Measurements from ENCODE around the gene CDK16. TPM values are rescaled to one million over a fixed set of nuclear protein-coding genes. Genes with fewer than 3 reads are reported as not detected.

The CDK16 gene
- total and polyA plus RNA-seq, 8 donors = 31.2 to 156 (median 47.4) TPM

DNA sequence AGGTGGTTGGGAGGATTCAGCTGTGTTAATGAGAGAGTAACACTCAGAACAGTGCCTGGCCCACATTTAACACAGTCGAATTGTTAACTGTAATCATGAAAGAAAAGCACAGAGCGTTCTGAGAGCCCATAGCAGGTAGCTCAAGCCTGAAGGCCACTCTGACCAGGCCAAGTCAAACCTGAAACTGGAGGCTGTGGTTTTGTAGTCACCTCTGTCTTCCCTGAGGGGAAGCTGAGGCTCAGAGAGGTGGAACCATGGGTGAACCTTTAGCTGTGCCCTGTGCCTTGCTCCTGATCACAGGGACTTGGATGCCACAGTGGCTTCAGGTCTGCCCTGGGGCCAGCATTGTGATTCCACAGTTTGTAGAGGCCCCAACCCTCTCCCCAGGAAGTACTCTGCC is 41.4 kb upstream of the CDK16 start:
- no peak overlapping the region for H3K27ac ChIP-seq
- H3K36me3 ChIP-seq = peaks cover 52 to 100% (median 99%) of the 10 kb centered on the region in 4 donors
- no peaks in the 10 kb centered on the region for H3K4me1 ChIP-seq
- no peak for DNase-seq
- H3K9me3 ChIP-seq = no peaks in the 10 kb centered on the region
- H3K4me3 ChIP-seq = no peak overlapping the region
- intact Hi-C loops (cut with DNase I; ENCODE audit: low total_unique reads) = no loop called here
- H3K27me3 ChIP-seq = peaks cover 0 to 18% (median 0%) of the 10 kb centered on the region in 3 donors
- WGBS, 5 donors = 38 to 89% (median 79%) methylated on average over 2 of the region's 2 CpGs
- no peak for TF ChIP-seq EP300 (IDR thresholded peaks at IDR 0.05)

DNA sequence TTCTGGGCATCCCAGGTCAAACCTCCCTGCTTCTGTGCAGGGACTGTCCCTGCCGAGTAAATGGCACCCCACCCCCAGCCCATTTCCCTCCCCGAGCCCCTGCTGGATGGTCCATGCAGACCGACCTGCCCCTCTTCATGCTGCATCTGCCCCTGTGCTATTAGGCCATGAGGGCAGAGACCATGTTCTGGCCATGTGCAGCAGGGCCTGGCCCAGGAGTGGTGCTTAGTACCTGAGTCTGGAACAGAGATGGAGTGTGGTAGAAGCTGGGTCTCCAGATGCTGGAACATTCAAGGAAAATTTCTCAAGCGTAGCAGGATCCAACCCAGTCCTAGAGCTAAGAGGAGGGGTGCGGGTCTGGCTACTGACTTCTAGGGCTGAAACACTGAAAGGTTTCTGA is 40.1 kb upstream of the CDK16 start:
- intact Hi-C loops (cut with DNase I; ENCODE audit: low total_unique reads) = no loop called here
- no peak overlapping the region for H3K4me3 ChIP-seq
- no peak for TF ChIP-seq POLR2A (IDR thresholded peaks at IDR 0.05)
- TF ChIP-seq EP300 (IDR thresholded peaks at IDR 0.05) = no peak
- TF ChIP-seq, protein P1, sequence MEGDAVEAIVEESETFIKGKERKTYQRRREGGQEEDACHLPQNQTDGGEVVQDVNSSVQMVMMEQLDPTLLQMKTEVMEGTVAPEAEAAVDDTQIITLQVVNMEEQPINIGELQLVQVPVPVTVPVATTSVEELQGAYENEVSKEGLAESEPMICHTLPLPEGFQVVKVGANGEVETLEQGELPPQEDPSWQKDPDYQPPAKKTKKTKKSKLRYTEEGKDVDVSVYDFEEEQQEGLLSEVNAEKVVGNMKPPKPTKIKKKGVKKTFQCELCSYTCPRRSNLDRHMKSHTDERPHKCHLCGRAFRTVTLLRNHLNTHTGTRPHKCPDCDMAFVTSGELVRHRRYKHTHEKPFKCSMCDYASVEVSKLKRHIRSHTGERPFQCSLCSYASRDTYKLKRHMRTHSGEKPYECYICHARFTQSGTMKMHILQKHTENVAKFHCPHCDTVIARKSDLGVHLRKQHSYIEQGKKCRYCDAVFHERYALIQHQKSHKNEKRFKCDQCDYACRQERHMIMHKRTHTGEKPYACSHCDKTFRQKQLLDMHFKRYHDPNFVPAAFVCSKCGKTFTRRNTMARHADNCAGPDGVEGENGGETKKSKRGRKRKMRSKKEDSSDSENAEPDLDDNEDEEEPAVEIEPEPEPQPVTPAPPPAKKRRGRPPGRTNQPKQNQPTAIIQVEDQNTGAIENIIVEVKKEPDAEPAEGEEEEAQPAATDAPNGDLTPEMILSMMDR (IDR thresholded peaks at IDR 0.05) = no peak
- no peak for TF ChIP-seq POLR2AphosphoS5 (IDR thresholded peaks at IDR 0.05)
- no peaks in the 10 kb centered on the region for H3K4me1 ChIP-seq
- peaks cover 52 to 100% (median 99%) of the 10 kb centered on the region in 4 donors for H3K36me3 ChIP-seq
- H3K27me3 ChIP-seq = peaks cover 0 to 21% (median 0%) of the 10 kb centered on the region in 3 donors
- DNase-seq = no peak
- H3K9me3 ChIP-seq = no peaks in the 10 kb centered on the region
- WGBS, 5 donors = 80 to 91% (median 84%) methylated on average over 5 of the region's 5 CpGs
- no peak overlapping the region for H3K27ac ChIP-seq

DNA sequence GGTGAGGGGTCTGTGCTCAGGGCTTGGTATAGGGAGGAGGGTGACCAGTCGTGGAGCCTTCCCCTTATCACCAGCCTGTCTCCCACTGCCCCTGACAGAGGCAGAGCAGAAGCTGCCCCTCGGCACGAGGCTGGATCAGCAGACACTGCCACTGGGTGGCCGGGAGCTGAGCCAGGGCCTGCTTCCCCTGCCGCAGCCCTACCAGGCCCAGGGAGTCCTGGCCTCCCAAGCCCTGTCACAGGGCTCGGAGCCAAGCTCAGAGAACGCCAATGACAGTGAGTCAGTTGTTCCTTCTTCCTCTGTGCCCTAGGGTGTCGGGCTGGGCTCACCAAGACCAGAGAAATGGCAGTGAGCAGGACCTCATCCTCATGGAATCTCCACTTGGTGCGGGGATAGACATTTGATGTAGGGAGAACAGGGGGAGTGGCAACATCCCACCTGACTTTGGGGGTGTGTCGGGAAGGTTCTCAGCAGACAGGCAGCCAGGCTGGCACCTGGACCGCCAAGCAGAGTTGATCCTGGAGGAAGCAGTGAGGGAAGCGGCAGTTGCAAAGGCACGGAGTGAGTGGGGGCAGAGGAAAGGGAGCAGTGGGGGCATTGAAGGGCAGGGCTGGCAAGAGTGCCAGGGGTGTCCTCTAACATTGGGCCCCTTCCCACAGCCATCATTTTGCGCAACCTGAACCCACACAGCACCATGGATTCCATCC is 39.1 kb upstream of the CDK16 start:
- H3K4me1 ChIP-seq = no peaks in the 10 kb centered on the region
- peak overlapping the region in 1 of 5 donors; percentile 17 for H3K27ac ChIP-seq
- TF ChIP-seq POLR2AphosphoS5 (IDR thresholded peaks at IDR 0.05) (no peak), POLR2A (IDR thresholded peaks at IDR 0.05) (no peak), EP300 (IDR thresholded peaks at IDR 0.05) (no peak)
- TF ChIP-seq, protein P1 (IDR thresholded peaks at IDR 0.05) = no peak
- H3K9me3 ChIP-seq = no peaks in the 10 kb centered on the region
- H3K36me3 ChIP-seq = peaks cover 49 to 100% (median 99%) of the 10 kb centered on the region in 4 donors
- intact Hi-C loops (cut with DNase I; ENCODE audit: low total_unique reads) = no loop called here
- peaks cover 0 to 21% (median 0%) of the 10 kb centered on the region in 3 donors for H3K27me3 ChIP-seq
- no peak for DNase-seq
- whole genome bisulfite sequencing, 5 donors = 73 to 95% (median 79%) methylated on average over 5 to 14 of the region's 14 CpGs
- no peak overlapping the region for H3K4me3 ChIP-seq

DNA sequence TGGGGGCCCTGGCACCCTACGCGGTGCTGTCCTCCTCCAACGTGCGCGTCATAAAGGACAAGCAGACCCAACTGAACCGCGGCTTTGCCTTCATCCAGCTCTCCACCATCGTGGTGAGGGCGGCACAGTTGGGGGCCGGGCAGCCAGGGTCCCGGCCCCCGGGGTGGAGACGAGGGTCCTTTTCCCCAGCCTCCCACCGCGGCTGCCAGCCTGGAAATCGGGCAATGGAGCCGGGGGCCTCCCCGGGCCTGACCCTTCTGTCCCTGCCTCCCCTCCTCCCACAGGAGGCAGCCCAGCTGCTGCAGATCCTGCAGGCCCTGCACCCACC is 38.6 kb upstream of the CDK16 start:
- no peaks in the 10 kb centered on the region for H3K4me1 ChIP-seq
- TF ChIP-seq, protein P1 (IDR thresholded peaks at IDR 0.05) = no peak
- TF ChIP-seq POLR2AphosphoS5 (IDR thresholded peaks at IDR 0.05) = no peak
- no peak for TF ChIP-seq EP300 (IDR thresholded peaks at IDR 0.05)
- TF ChIP-seq POLR2A (IDR thresholded peaks at IDR 0.05) = no peak
- intact Hi-C loops (cut with DNase I; ENCODE audit: low total_unique reads) = no loop called here
- H3K27me3 ChIP-seq = peaks cover 0 to 21% (median 0%) of the 10 kb centered on the region in 3 donors
- no peak overlapping the region for H3K4me3 ChIP-seq
- WGBS, 5 donors = 90 to 96% (median 92%) methylated on average over 11 to 18 of the region's 18 CpGs
- no peak overlapping the region for H3K27ac ChIP-seq
- DNase-seq = no peak
- no peaks in the 10 kb centered on the region for H3K9me3 ChIP-seq
- peaks cover 47 to 100% (median 99%) of the 10 kb centered on the region in 4 donors for H3K36me3 ChIP-seq

DNA sequence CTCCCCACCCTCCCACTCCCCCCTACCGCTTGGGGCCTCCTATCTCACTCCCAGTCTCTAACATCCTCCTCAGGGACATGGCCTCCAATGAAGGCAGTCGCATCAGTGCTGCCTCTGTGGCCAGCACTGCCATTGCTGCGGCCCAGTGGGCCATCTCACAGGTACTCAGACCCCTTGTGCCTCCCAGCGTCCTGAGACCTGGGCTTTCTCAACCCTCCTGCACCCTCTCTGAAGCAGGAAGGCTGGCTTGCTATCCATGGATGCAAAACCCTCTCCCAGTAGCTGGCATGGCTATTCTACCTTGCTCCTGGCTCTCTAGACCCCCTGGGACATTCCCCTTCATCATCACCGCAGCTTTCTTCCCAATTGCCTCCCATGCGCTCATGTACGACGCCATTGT is 38.1 kb upstream of the CDK16 start:
- Histone ChIP-seq H3K4me3 (no peak overlapping the region), H3K27ac (no peak overlapping the region), H3K4me1 (no peaks in the 10 kb centered on the region), H3K27me3 (peaks cover 0 to 25% (median 0%) of the 10 kb centered on the region in 3 donors), H3K9me3 (no peaks in the 10 kb centered on the region), H3K36me3 (peaks cover 47 to 100% (median 99%) of the 10 kb centered on the region in 4 donors)
- 85 to 100% (median 91%) methylated on average over 5 to 8 of the region's 8 CpGs for WGBS, 5 donors
- TF ChIP-seq EP300 (IDR thresholded peaks at IDR 0.05) (no peak), POLR2A (IDR thresholded peaks at IDR 0.05) (no peak), POLR2AphosphoS5 (IDR thresholded peaks at IDR 0.05) (no peak)
- TF ChIP-seq, protein P1 (IDR thresholded peaks at IDR 0.05) = no peak
- no peak for DNase-seq
- intact Hi-C loops (cut with DNase I; ENCODE audit: low total_unique reads) = no loop called here

All from stomach (tissue), 9 donors.